ENCODE results near the gene COQ8A. TPM values are rescaled to one million over a fixed set of nuclear protein-coding genes. Genes with fewer than 3 reads are reported as not detected.

The COQ8A gene
- polyA plus RNA-seq, 1 of the 3 experiments (the other 2 are of a cell fraction) = 11.8 TPM

- Histone ChIP-seq H3K4me3 (ENCODE audit: low read depth in 2 of 2, low read length in 1 of 2) (no peak overlapping the region), H4K20me1 (ENCODE audit: insufficient read depth) (no peaks in the 10 kb centered on the region), H3K4me1 (ENCODE audit: control insufficient read depth in 1 of 2, insufficient read depth in 2 of 2, low read depth in 1 of 2, low read length in 1 of 2) (peaks cover 0 to 32% of the 10 kb centered on the region in 2 experiments; a peak in 1 of 4 replicates), H2AFZ (ENCODE audit: low read depth) (no peak overlapping the region), H3F3A (replicated peaks; ENCODE audit: insufficient read depth) (no peaks in the 10 kb centered on the region), H3K79me2 (ENCODE audit: insufficient read depth) (no peaks in the 10 kb centered on the region), H3K9me3 (no peaks in the 10 kb centered on the region), H3K4me2 (no peak overlapping the region), H3K36me3 (replicated peaks in 1 of 2; ENCODE audit: control insufficient read depth in 1 of 2, insufficient read depth in 2 of 2, low read length in 1 of 2) (peaks cover 0 to under 1% of the 10 kb centered on the region in 2 experiments), H3K27ac (ENCODE audit: low read depth in 2 of 2, low read length in 1 of 2) (no peak overlapping the region; a peak in 1 of 4 replicates), H3K9ac (no peak overlapping the region), H3K27me3 (ENCODE audit: insufficient read depth) (no peaks in the 10 kb centered on the region), H3K9me2 (no peaks in the 10 kb centered on the region)
- no peak for TF ChIP-seq USF1 (IDR thresholded peaks at IDR 0.05; ENCODE audit: borderline replicate concordance, low read depth)
- TF ChIP-seq SMC3 (IDR thresholded peaks at IDR 0.05; ENCODE audit: low read depth, low read length) = no peak
- no peak for DNase-seq
- ChIA-PET CTCF (no interaction called here), POLR2A (no interaction called here)
- WGBS (ENCODE audit: low lambda C conversion rate) = 93% methylated on average over 28 of the region's 32 CpGs
Measured at GRCh38 chr1:226975259-226976250, 35.5 kb downstream of the COQ8A start.

- Histone ChIP-seq H3K27me3 (ENCODE audit: insufficient read depth) (no peaks in the 10 kb centered on the region), H3K4me3 (ENCODE audit: low read depth in 2 of 2, low read length in 1 of 2) (no peak overlapping the region)
- CTCF ChIA-PET = no interaction called here
- TF ChIP-seq FOXM1 (IDR thresholded peaks at IDR 0.05; ENCODE audit: low read depth) (no peak), FOSL2 (IDR thresholded peaks at IDR 0.05; ENCODE audit: borderline replicate concordance, low read depth) (no peak), RXRA (IDR thresholded peaks at IDR 0.05; ENCODE audit: borderline replicate concordance, low read depth) (no peak), NFIC (IDR thresholded peaks at IDR 0.05; ENCODE audit: borderline replicate concordance) (no peak), POLR2AphosphoS5 (IDR thresholded peaks at IDR 0.05; ENCODE audit: low read depth, low read length) (no peak), EZH2phosphoT487 (IDR thresholded peaks at IDR 0.05; ENCODE audit: borderline replicate concordance, low read depth) (no peak), IRF3 (IDR thresholded peaks at IDR 0.05; ENCODE audit: low read depth, low read length) (no peak), TEAD4 (IDR thresholded peaks at IDR 0.05; ENCODE audit: borderline replicate concordance, insufficient read depth) (no peak), EP300 (IDR thresholded peaks at IDR 0.05; ENCODE audit: borderline replicate concordance in 1 of 2, low read depth in 1 of 2, low read length in 1 of 2) (no peak), REST (IDR thresholded peaks at IDR 0.05; ENCODE audit: low read depth, low read length) (no peak), FOXJ3 (CRISPR knock-in tag; IDR thresholded peaks at IDR 0.05) (no peak), RCOR1 (IDR thresholded peaks at IDR 0.05; ENCODE audit: low read length) (no peak), ZBTB33 (IDR thresholded peaks at IDR 0.05; ENCODE audit: borderline replicate concordance, low read depth) (no peak), USF1 (IDR thresholded peaks at IDR 0.05; ENCODE audit: borderline replicate concordance, low read depth) (no peak)
Measured at GRCh38 chr1:226976276-226976977, 36.3 kb downstream of the COQ8A start.

More at GRCh38 chr1:226976276-226976977, 36.3 kb downstream of the COQ8A start:
- 94% methylated on average over 30 of the region's 34 CpGs for WGBS (ENCODE audit: low lambda C conversion rate)
- Histone ChIP-seq H3K36me3 (replicated peaks in 1 of 2; ENCODE audit: control insufficient read depth in 1 of 2, insufficient read depth in 2 of 2, low read length in 1 of 2) (no peaks in the 10 kb centered on the region), H3K4me2 (no peak overlapping the region), H3F3A (replicated peaks; ENCODE audit: insufficient read depth) (no peaks in the 10 kb centered on the region), H3K4me1 (ENCODE audit: control insufficient read depth in 1 of 2, insufficient read depth in 2 of 2, low read depth in 1 of 2, low read length in 1 of 2) (peaks cover 0 to 36% of the 10 kb centered on the region in 2 experiments; a peak in 1 of 4 replicates), H2AFZ (ENCODE audit: low read depth) (no peak overlapping the region), H3K27ac (ENCODE audit: low read depth in 2 of 2, low read length in 1 of 2) (no peak overlapping the region), H3K9ac (no peak overlapping the region), H3K9me3 (no peaks in the 10 kb centered on the region), H3K9me2 (no peaks in the 10 kb centered on the region), H4K20me1 (ENCODE audit: insufficient read depth) (no peaks in the 10 kb centered on the region), H3K79me2 (ENCODE audit: insufficient read depth) (no peaks in the 10 kb centered on the region)
- POLR2A ChIA-PET = no interaction called here
- DNase-seq = no peak
